HEK293T (cell line): Measurements from ENCODE around the gene NBEA.

ENCODE experiments used
- CTCF ChIA-PET: fragments of 350-600 bp; formaldehyde crosslinking; extraction: SDS; loops from one replicate; lab custom pipeline; 2021; ENCODE audit warnings: antibody characterized with exemption, inconsistent platforms; lab: Yijun Ruan, JAX
- POLR2A ChIA-PET: fragments of 350-600 bp; formaldehyde crosslinking; extraction: SDS; loops from one replicate; lab custom pipeline; 2020; ENCODE audit warnings: antibody characterized with exemption, inconsistent platforms; lab: Yijun Ruan, JAX
- DNase-seq: peaks from one replicate; pipeline ENCODE4 v3.0.0; 2012; ENCODE audit warnings: mixed read lengths; ENCODE audit errors: extremely low spot score
- ARNT ChIP-seq: fragments of 450-650 bp; IDR thresholded peaks from 2 replicates; pipeline ENCODE4 v1.6.1; 2017; ENCODE audit warnings: mild to moderate bottlenecking
- BHLHE40 ChIP-seq: fragments of 450-650 bp; IDR thresholded peaks from 2 replicates; pipeline ENCODE4 v1.6.1; 2016; ENCODE audit warnings: mild to moderate bottlenecking, moderate library complexity, borderline replicate concordance
- CTBP1 ChIP-seq: fragments of 450-650 bp; IDR thresholded peaks from 2 replicates; pipeline ENCODE4 v1.6.1; 2016; ENCODE audit warnings: borderline replicate concordance
- ELF4 ChIP-seq: fragments of 450-650 bp; IDR thresholded peaks from 2 replicates; pipeline ENCODE4 v1.6.1; 2017; ENCODE audit warnings: antibody characterized with exemption
- FOXA1 ChIP-seq: fragments of 450-650 bp; IDR thresholded peaks from 2 replicates; pipeline ENCODE4 v1.6.1; 2016; ENCODE audit warnings: mild to moderate bottlenecking
- FOXK2 ChIP-seq: fragments of 450-650 bp; IDR thresholded peaks from 2 replicates; pipeline ENCODE4 v1.6.1; 2016; ENCODE audit warnings: mild to moderate bottlenecking
- FOXM1 ChIP-seq: fragments of 450-650 bp; IDR thresholded peaks from 2 replicates; pipeline ENCODE4 v1.6.1; 2017; ENCODE audit warnings: mild to moderate bottlenecking, borderline replicate concordance
- HDGF ChIP-seq: fragments of 450-650 bp; IDR thresholded peaks from 2 replicates; pipeline ENCODE4 v1.6.1; 2017; ENCODE audit warnings: antibody characterized with exemption, borderline replicate concordance
- L3MBTL2 ChIP-seq: fragments of 450-650 bp; conservative IDR thresholded peaks from 2 replicates; pipeline ENCODE4 v1.6.1; 2016; ENCODE audit warnings: mild to moderate bottlenecking
- LEF1 ChIP-seq: fragments of 450-650 bp; IDR thresholded peaks from 2 replicates; pipeline ENCODE4 v1.6.1; 2017; ENCODE audit warnings: mild to moderate bottlenecking, borderline replicate concordance
- NFRKB ChIP-seq: fragments of 450-650 bp; IDR thresholded peaks from 2 replicates; pipeline ENCODE4 v1.6.1; 2016; ENCODE audit warnings: mild to moderate bottlenecking, moderate library complexity
- SP1 ChIP-seq: fragments of 450-650 bp; IDR thresholded peaks from 2 replicates; pipeline ENCODE4 v1.6.1; 2017
- SUZ12 ChIP-seq: fragments of 450-650 bp; IDR thresholded peaks from 2 replicates; pipeline ENCODE4 v1.6.1; 2016; ENCODE audit warnings: mild to moderate bottlenecking
- TARDBP ChIP-seq: fragments of 450-650 bp; IDR thresholded peaks from 2 replicates; pipeline ENCODE4 v1.6.1; 2016
- ZNF384 ChIP-seq: fragments of 450-650 bp; IDR thresholded peaks from 2 replicates; pipeline ENCODE4 v1.6.1; 2016
- TF ChIP-seq, protein P1 (sequence below): fragments of 450-650 bp; IDR thresholded peaks from 2 replicates; pipeline ENCODE4 v1.6.1; 2016

NBEA gene

DNA sequence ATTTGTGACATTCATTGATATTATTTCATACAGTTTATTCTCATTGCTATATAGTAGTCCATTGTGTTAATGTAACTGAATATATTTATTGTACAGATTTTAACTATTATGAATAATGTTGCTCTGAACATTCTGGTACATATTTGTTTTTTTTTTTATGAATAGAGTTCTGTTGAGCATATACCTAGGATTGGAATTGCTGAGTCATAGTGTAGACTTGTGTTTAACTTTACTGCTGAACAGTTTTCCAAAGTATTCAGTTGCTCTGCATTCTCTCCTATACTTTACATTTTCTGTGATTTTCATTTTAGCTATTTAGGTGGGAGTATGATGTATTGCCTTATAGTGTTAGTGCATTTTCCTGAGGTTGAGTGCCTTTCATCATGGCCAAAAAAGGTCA is 436.9 kb downstream of the NBEA start:
- POLR2A ChIA-PET = no interaction called here
- CTCF ChIA-PET = no interaction called here
- TF ChIP-seq TARDBP (no peak), BHLHE40 (no peak), L3MBTL2 (no peak), FOXA1 (no peak), HDGF (no peak), ZNF384 (no peak), ELF4 (no peak), LEF1 (no peak), FOXM1 (no peak), SUZ12 (no peak), CTBP1 (no peak), NFRKB (no peak), ARNT (no peak), FOXK2 (no peak), SP1 (no peak)
- TF ChIP-seq, protein P1, sequence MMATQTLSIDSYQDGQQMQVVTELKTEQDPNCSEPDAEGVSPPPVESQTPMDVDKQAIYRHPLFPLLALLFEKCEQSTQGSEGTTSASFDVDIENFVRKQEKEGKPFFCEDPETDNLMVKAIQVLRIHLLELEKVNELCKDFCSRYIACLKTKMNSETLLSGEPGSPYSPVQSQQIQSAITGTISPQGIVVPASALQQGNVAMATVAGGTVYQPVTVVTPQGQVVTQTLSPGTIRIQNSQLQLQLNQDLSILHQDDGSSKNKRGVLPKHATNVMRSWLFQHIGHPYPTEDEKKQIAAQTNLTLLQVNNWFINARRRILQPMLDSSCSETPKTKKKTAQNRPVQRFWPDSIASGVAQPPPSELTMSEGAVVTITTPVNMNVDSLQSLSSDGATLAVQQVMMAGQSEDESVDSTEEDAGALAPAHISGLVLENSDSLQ = no peak
- DNase-seq = no peak

DNA sequence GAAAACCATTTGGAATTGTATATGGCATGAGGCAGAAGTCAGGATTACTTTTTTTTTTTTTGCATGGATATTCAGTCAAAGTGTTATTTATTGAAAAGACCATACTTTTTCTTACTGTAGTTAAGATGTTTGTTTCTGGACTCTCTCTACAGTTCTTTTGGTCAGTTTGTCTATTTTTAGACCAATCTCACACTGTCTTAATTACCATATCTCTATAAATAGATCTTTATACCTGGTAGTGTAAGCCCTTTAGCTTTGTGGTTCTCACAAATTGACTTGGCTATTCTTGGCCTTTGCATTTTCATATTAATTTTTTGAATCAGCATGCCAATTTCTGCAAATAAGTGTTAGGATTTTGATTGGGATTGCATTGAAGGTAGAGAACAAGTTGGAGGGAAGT is 437.6 kb downstream of the NBEA start:
- DNase-seq = no peak
- POLR2A ChIA-PET = no interaction called here
- no peak for TF ChIP-seq SUZ12
- TF ChIP-seq ARNT = no peak
- no peak for TF ChIP-seq TARDBP
- TF ChIP-seq LEF1 = no peak
- CTCF ChIA-PET = no interaction called here

DNA sequence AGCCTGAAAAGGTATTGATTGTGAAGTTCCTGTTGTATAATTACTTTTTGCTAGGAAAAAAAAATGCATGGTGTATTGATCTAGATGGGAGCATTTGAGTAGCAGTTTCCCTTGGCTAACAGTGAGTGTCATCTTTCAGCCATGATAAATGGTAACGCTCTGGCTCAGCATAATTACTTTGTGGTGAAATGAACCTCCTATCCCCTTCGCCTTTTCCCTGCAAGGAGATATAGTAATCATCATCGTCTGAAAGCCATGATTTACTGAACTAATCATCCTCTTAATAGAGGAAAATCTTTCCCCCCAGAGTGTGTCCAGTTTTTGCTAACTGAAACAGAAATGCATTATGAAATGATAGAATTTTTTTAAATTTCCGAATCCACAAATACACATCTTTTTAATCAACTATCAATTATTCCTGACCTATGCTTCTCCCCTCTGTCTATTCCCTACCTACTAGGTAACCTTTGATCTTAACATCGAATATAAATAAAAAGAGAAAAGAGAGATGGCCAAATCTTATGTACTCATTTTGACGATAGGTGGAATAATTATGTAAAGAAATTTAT is 445.7 kb downstream of the NBEA start:
- TF ChIP-seq, protein P1 = peak; percentile 50
- TF ChIP-seq SP1 (no peak), FOXA1 (no peak), FOXM1 (no peak)
- ChIA-PET CTCF (no interaction called here), POLR2A (no interaction called here)
- DNase-seq = no peak

DNA sequence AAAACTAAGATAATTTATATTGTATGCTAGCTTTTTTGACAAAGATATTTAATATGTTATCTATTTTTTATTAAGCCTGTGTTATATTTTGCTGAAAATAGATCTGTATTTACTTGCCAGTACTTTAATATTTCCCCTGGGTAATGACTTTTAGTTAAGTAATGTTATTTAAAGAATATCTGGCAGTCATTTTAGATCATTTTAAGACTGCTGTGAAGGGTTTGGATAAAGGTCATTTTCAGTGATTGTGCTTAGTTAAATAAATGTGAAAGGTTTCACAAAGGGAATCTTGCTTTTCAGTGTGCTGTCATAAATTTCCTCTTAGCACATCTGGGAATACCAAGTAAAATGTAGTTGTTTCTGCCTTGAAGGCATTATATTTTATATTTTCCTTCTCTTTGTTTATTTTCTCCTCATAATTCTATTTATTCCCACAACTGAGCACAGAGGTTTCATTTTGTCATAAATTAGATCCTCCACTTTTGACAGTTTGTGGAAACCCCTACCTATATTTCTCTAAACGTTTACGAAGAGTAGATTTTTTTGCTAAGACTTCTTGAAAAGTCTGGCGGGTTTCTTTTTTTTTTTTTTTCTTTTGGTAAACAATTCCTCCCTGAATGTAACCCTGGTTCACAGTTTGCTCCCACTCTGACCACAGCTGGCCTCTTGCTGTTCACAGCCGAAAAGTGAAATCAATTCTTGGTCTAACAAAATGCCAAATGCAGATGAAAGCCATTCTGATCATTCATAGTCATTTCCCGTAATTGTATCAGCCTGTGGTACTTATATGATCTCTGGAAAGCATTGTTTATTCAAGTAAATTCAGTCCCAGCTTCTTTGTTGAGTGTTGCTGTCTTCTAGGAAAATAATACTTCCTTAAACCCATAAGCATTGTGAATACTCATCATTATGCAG is 446.6 kb downstream of the NBEA start:
- DNase-seq = no peak
- ChIA-PET CTCF (no interaction called here), POLR2A (no interaction called here)
- no peak for TF ChIP-seq FOXK2
- TF ChIP-seq NFRKB = no peak
- no peak for TF ChIP-seq ELF4
- no peak for TF ChIP-seq LEF1
- no peak for TF ChIP-seq TARDBP
- no peak for TF ChIP-seq L3MBTL2
- TF ChIP-seq HDGF = no peak
- TF ChIP-seq CTBP1 = no peak
- no peak for TF ChIP-seq ARNT
- no peak for TF ChIP-seq BHLHE40
- TF ChIP-seq SUZ12 = no peak

DNA sequence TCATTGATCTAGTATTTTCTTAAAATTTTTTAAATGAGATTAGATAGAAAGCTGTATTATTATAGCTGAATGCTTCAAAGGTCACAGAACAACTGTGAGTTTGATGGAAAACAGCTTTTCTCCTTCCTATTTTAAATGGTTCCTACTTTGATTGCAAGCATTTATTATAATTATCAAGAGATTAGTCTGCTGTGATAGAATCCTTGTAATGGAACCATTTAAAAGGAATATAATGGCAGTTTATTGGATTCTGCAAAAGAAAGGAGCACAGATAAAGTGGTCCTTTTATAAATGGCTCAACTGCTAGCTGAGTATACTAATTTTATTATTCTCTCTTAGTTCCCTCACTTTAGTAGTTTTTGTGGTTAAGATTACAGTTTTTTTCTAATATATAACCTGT is 447.5 kb downstream of the NBEA start:
- CTCF ChIA-PET = no interaction called here
- POLR2A ChIA-PET = no interaction called here
- no peak for DNase-seq
- TF ChIP-seq TARDBP (no peak), NFRKB (no peak), FOXA1 (no peak), SUZ12 (no peak), CTBP1 (no peak), FOXK2 (no peak), FOXM1 (no peak), ARNT (no peak), LEF1 (no peak), ELF4 (no peak), HDGF (no peak)
- TF ChIP-seq, protein P1 = no peak

DNA sequence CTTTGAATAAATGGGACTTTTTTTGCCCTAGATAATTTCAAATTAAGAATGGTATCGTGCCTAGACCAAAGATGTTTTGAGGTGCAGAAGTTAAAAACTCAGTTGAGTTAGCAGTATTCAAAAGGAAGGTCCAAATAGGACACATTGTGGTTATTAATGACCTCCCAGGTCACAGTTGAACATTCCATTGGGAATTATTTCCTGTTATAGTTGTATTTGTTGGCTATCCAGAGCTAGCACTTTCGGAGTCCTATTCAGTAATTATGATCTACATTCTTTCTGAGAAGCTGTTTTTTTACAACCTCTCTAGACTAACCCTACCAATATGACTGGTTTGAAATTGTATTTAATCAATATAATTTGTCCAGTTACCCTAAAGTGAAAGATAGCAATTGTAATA is 450.7 kb downstream of the NBEA start:
- ChIA-PET CTCF (no interaction called here), POLR2A (no interaction called here)
- DNase-seq = no peak
- no peak for TF ChIP-seq ARNT
- TF ChIP-seq SUZ12 = no peak
- no peak for TF ChIP-seq NFRKB
- TF ChIP-seq, protein P1 = no peak
- no peak for TF ChIP-seq ELF4
- no peak for TF ChIP-seq BHLHE40
- TF ChIP-seq CTBP1 = no peak
- no peak for TF ChIP-seq FOXA1
- TF ChIP-seq ZNF384 = no peak
- TF ChIP-seq LEF1 = no peak
